Rectal smooth muscle tissue (tissue), 1 donor: Measurements from ENCODE around the gene GABRP.
"Not testable (repeated sequence)": the region's sequence is repeated elsewhere in the genome, so short reads cannot be mapped to it uniquely, and the experiment has no call there.

Experiments used
- H3K27ac ChIP-seq: one replicate; pipeline ENCODE4 v1.7.0; 2013; ENCODE audit warnings: low read depth, low read length, inconsistent platforms
- H3K27me3 ChIP-seq: one replicate; pipeline ENCODE4 v1.7.0; 2013; ENCODE audit warnings: low read length; ENCODE audit not compliant: control insufficient read depth, insufficient read depth
- H3K36me3 ChIP-seq: one replicate; pipeline ENCODE4 v1.7.0; 2013; ENCODE audit warnings: low read length; ENCODE audit not compliant: control insufficient read depth, insufficient read depth
- H3K4me1 ChIP-seq: one replicate; pipeline ENCODE4 v1.7.0; 2013; ENCODE audit warnings: low read length; ENCODE audit not compliant: control insufficient read depth, insufficient read depth
- H3K4me3 ChIP-seq: one replicate; pipeline ENCODE4 v1.7.0; 2013; ENCODE audit warnings: low read length
- H3K9ac ChIP-seq: one replicate; pipeline ENCODE4 v1.7.0; 2013; ENCODE audit warnings: low read length

GABRP gene

DNA sequence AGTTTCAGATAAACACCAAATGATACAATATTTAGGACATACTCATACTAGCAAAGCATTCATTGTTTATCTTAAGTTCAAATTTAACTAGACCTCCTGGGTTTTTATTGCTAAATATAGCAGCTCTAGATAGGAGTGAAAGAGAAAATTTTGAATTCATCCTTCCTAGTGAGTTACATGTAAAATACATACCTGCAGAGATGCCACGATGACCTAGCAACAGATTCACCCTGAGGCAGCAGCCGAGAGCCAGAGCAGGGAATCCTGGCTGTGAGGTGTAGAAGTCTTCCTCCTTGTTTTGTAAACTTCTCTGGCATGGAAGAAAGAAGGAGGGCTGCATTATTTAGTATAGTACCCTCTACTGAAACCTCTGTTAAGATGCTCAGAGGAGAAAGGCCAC is 25.9 kb upstream of the GABRP start:
- Histone ChIP-seq H3K9ac (no peak overlapping the region), H3K4me1 (peaks cover 2% of the 10 kb centered on the region), H3K4me3 (no peak overlapping the region), H3K27me3 (peaks cover 3% of the 10 kb centered on the region), H3K36me3 (no peaks in the 10 kb centered on the region), H3K27ac (no peak overlapping the region)

DNA sequence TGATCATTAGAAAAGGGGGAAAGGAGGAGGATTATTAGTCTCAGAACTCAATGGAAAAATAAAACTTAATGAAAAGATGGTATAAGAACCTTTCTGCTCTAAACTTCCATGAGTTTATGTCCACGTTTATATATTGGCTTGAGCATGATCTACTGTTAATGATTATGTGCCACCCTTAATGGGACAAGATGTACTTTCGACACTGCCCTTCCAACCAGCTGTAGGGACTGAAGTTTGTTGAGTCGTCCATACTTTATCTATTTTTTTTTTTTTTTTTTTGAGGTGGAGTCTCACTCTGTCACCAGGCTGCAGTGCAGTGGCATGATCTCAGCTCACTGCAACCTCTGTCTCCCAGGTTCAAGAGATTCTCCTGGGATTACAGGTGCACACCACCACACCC is 25.0 kb upstream of the GABRP start:
- no peaks in the 10 kb centered on the region for H3K36me3 ChIP-seq
- H3K4me3 ChIP-seq, result no peak overlapping the region
- no peak overlapping the region for H3K9ac ChIP-seq
- H3K27ac ChIP-seq, result no peak overlapping the region
- peaks cover 3% of the 10 kb centered on the region for H3K27me3 ChIP-seq
- peaks cover 2% of the 10 kb centered on the region for H3K4me1 ChIP-seq

DNA sequence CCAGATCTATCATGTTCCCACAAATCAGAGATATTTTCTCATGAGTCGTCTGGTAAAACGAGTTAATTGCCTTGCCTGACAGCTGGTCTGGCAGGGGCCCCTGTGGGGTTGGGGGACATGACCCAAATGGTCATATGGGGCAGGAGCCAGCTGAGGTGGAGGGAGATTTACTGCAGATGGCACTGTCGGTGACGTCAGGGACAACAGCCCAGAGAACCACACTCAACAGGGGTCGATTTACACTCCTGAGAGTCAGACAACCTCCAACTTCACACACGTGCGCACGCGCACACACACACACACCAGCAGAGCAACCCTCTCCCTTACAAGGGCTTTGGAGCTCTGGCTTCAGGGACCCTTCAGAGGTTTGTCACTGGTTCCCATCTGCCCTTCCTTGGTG is 23.4 kb upstream of the GABRP start:
- H3K27ac ChIP-seq, result no peak overlapping the region
- no peaks in the 10 kb centered on the region for H3K36me3 ChIP-seq
- no peak overlapping the region for H3K4me3 ChIP-seq
- no peak overlapping the region for H3K9ac ChIP-seq
- H3K4me1 ChIP-seq, result peaks cover 2% of the 10 kb centered on the region
- peaks cover 3% of the 10 kb centered on the region for H3K27me3 ChIP-seq

DNA sequence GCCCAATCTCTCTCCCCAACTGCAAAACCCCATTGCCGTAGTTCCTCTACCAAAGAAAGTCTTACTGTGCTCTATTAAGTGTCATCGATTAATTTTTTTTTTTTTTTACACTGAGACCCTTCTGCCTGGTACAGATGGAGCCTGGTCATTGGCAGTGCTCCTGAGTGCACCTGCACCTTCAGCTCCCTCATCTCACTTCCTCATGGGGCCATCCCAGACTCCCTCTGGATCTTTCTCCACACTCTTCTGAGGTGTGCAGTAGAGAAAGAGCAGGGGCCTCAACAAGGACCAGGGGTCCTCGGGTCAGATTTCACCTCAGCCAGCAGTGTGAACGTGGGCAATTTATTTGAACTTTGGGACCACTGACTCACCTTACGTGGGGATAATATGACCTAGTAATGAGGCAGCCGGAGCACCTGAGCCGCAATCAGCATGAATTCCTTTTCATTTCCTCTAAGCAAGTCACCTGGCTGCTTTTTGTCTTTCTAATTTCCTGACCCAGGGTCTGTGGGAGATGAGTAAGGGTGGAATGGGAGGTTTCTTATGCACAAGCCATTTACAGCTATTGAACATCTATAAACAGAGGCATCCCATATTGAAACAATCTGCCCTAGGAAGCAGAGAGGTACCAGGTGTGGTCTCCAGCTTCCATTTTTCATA is 22.3 kb upstream of the GABRP start:
- Histone ChIP-seq H3K9ac (no peak overlapping the region), H3K27ac (no peak overlapping the region), H3K4me3 (no peak overlapping the region), H3K27me3 (peaks cover 3% of the 10 kb centered on the region), H3K36me3 (no peaks in the 10 kb centered on the region), H3K4me1 (peaks cover 2% of the 10 kb centered on the region)

DNA sequence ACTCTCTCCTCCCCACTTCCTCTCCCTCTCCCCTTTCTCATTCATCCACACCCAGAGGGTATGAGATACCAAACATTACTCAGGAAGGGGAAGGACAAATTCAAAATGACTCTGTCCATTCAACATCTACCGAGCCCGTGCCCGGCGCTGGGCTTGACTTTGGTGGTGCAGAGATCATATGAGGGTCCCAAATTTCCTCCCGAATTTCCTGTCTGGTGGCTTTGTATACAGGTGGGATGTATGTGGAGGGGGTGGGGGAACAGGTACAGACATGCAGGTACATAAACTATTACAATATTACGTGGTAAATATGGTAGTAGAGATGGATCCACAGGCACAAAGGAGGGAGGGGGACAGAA is 21.8 kb upstream of the GABRP start:
- Histone ChIP-seq H3K27ac (no peak overlapping the region), H3K27me3 (peaks cover 3% of the 10 kb centered on the region)

DNA sequence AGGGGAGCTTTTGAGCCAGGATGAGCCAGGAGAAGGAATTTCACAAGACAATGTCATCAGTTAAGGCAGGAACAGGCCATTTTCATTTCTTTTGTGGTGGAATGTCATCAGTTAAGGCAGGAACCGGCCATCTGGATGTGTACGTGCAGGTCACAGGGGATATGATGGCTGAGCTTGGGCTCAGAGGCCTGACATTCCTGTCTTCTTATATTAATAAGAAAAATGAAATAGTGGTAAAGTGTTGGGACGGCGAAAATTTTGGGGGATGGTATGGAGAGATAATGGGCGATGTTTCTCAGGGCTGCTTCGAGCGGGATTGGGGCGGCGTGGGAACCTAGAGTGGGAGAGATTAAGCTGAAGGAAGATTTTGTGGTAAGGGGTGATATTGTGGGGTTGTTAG is 21.2 kb upstream of the GABRP start:
- not testable (repeated sequence) for H3K27me3 ChIP-seq, H3K36me3 ChIP-seq, H3K4me1 ChIP-seq, H3K9ac ChIP-seq, H3K27ac ChIP-seq, H3K4me3 ChIP-seq

More for the DNA sequence above, 21.8 kb upstream of the GABRP start:
- Histone ChIP-seq H3K9ac (no peak overlapping the region), H3K36me3 (no peaks in the 10 kb centered on the region), H3K4me1 (peaks cover 2% of the 10 kb centered on the region), H3K4me3 (no peak overlapping the region)

DNA sequence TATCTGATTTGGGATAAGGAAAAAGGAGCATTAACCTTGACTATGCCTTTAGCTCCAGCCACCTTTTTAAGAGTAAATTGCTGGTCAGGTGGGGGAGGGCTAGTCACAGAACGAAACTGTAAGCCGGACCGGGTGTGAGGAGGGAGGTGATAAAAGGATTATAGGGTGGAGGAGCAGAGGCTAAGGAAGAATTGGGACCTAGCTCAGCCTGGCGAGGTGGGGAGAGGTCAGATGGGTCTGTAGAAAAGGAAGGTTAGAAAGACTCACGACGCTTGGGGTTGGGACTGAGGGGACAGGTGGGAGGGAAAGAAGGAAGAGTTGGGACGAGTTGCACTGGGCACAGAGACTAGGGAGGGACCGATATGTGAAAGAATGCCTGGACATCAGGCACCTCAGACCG is 17.7 kb upstream of the GABRP start:
- not testable (repeated sequence) for H3K4me3 ChIP-seq, H3K27ac ChIP-seq, H3K9ac ChIP-seq, H3K4me1 ChIP-seq, H3K36me3 ChIP-seq, H3K27me3 ChIP-seq

DNA sequence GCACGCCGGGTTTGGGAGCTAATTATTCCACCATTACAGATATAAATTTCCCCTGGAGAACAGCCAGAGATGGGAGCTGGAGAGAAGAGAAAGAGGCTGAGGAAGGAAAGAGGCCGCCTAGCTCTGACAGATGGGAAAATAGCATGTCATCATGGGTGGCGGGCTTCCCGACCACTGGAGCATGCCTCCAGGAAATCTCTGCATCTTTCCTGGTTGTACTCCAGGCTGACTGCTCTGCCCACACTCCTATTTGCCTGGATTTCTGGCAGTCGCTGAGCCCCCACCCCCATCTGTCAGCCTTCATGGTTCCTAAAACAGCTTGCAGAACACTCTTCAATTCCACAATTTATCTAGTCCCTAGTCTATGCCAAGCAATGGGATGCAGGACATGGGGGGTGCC is 14.3 kb upstream of the GABRP start:
- Histone ChIP-seq H3K9ac (no peak overlapping the region), H3K4me1 (no peaks in the 10 kb centered on the region), H3K27me3 (no peaks in the 10 kb centered on the region), H3K4me3 (no peak overlapping the region), H3K36me3 (no peaks in the 10 kb centered on the region), H3K27ac (no peak overlapping the region)

DNA sequence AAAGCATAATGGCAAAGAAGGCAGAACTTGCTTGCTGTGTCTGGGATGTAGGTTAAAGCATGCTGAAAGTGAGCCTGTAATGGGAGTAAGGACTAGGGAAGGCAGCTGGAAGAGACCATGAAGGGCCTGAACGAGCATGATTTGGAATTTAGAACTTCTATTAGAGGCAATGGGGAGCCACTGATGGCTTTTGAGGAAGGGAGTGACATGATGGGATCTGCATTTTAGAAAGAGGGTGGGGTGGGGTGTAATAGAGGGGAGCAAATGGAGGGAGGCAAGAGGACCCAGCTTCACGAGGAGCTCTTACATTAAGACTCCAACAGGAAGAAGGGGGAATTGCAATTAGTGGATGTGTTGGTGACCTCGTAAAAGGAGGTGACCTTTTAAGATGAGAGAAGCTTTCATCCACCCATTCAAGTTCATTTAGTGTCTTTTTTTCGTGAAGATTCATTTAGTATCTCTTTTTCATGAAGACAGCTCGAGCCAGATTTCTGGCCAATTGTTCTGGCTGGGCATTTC is 13.6 kb upstream of the GABRP start:
- Histone ChIP-seq H3K9ac (no peak overlapping the region), H3K4me3 (no peak overlapping the region), H3K27ac (no peak overlapping the region), H3K27me3 (no peaks in the 10 kb centered on the region), H3K36me3 (no peaks in the 10 kb centered on the region), H3K4me1 (no peaks in the 10 kb centered on the region)

DNA sequence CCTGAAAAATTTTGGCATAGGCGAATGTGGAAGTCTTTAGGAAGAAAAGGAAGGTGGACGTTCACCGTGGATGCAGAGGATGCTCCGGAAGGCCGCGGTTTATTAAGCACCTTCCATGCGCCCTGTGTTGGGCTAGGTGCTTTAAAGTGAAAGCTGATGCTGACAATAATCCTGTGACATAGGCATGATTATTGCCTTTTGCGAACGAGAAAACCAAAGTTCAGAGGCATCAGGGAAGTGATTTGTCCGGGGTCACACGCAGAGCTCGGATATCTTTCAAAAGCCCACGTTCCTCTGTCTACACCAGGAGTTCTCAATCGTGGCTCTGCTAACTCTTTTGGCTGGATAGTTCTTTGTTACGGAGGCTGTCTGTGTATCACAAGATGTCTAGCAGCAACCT is 12.0 kb upstream of the GABRP start:
- no peak overlapping the region for H3K27ac ChIP-seq
- no peak overlapping the region for H3K4me3 ChIP-seq
- no peak overlapping the region for H3K9ac ChIP-seq
- no peaks in the 10 kb centered on the region for H3K27me3 ChIP-seq
- no peaks in the 10 kb centered on the region for H3K4me1 ChIP-seq
- no peaks in the 10 kb centered on the region for H3K36me3 ChIP-seq

DNA sequence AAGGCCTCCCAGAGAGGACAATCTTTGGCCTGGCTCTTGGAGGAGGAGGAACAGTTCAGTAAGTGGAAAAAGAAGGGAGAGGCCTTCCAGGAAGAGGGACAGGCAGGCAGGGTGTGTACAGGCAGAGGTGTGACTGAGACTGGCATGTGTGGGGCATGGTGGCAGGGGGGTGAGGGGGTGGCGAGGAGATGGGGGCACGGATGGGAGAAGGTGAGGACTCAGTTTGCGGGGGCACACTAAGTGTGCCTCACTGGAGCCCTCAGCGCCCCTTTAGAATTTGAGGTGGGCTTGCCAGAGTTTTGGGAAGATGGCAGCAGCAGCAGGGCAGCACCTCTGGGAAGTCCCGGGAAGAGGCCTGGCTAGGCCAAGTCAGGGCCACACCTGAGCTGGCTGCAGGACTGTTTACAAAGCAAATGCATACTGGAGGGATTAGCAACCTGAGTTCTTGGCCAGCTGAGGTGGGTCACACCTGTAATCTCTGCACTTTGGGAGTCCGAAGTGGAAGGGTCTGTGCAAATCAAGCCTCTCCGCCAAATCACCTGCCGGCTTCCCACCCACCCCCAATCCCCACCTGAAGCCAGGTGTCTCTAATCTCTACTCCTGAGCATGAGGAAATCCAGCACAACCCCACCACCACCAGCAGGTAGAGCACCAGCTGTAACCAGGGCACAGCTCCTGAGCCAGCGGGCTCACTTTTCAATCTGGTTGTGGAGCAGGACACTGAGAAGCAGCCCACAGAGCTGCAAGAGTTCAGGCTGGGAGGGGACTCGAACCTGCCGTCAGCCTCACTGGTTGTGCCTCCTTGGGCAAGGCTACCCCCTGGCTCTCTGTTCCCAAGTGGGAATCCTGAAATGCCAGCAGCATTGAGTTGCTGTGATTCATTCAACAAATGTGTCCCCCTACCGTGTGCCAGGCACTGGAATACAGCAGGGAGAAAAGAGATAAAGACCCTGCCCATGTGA is 10.2 kb upstream of the GABRP start:
- Histone ChIP-seq H3K27me3 (no peaks in the 10 kb centered on the region), H3K36me3 (no peaks in the 10 kb centered on the region), H3K9ac (no peak overlapping the region), H3K4me3 (no peak overlapping the region), H3K27ac (no peak overlapping the region), H3K4me1 (no peaks in the 10 kb centered on the region)

DNA sequence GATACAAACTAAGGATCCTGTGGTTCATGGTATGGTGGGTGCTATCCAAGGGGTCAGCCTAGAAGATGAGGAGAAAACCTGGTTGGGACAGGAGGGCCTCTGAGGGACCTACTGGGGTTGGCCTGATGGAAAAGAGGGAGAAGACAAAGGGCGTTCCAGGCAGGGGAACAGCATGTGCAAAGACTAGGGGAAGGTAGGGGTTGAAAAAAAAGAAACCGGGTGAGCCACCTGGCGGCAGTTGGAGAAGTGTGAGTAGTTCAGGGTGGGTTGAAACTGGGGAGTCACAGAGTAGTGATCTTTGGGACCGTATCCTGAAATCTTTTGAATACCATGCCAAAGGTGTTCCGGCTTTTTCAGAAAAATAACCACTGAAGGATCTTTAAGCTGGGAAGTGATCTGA is 8.7 kb upstream of the GABRP start:
- Histone ChIP-seq H3K4me1 (no peaks in the 10 kb centered on the region), H3K9ac (no peak overlapping the region), H3K4me3 (no peak overlapping the region), H3K27ac (no peak overlapping the region), H3K27me3 (no peaks in the 10 kb centered on the region), H3K36me3 (no peaks in the 10 kb centered on the region)
